GM12891 (cell line): ENCODE measurements around the gene SLC44A5.

ENCODE experiments used
- PAX5 ChIP-seq: IDR thresholded peaks from 2 replicates; pipeline ENCODE4 v1.6.1; 2011; ENCODE audit warnings: low read length, moderate library complexity, mild to moderate bottlenecking; ENCODE audit not compliant: insufficient read depth, severe bottlenecking
- POLR2A ChIP-seq: IDR thresholded peaks from 2 replicates; pipeline ENCODE4 v1.6.1; 2011; ENCODE audit warnings: low read depth, low read length, control low read depth
- POLR2AphosphoS5 ChIP-seq: IDR thresholded peaks from 2 replicates; pipeline ENCODE4 v1.6.1; 2011; ENCODE audit warnings: low read depth, low read length, control low read depth
- SPI1 ChIP-seq: IDR thresholded peaks from 2 replicates; pipeline ENCODE4 v1.6.1; 2011; ENCODE audit warnings: low read depth, low read length, control low read depth
- TAF1 ChIP-seq: IDR thresholded peaks from 2 replicates; pipeline ENCODE4 v1.6.1; 2011; ENCODE audit warnings: low read depth, low read length, control low read depth

GRCh38 chr1:75415187-75415586, 195.7 kb downstream of the SLC44A5 start:
- TF ChIP-seq POLR2AphosphoS5 (no peak), POLR2A (no peak), PAX5 (no peak), TAF1 (no peak), SPI1 (no peak)
